ENCODE measurements around the gene RPS26. TPM values are rescaled to one million over a fixed set of nuclear protein-coding genes. Genes with fewer than 3 reads are reported as not detected.
A peak's percentile ranks its signal among the peaks of the same experiment; 100 is the strongest.

RPS26 gene
- total and polyA plus RNA-seq, 7 donors, result 130 to 3,746 (median 2,067) TPM

DNA sequence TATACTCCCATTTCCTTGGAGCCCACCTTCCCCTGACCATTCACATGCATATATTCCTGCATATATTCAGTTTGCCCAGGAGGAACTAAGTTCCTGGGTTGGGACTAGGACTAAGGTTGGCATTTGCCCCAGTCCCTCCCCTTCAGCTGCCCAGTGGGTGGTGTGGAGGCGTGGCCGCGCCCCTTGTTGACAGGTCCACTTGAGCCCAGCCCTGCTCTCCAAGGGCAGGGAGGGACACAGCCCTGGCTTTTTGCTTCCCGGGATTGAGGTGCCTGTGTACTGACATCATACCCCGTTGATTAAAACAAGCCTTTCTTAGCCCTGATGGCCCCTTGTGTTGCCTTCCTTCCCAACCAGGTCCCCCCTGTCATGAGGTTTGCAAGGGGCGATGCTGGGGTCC lies 45.5 kb downstream of the RPS26 start:
- TF ChIP-seq POLR2A (IDR thresholded peaks at IDR 0.05), result no peak
- TF ChIP-seq CTCF (IDR thresholded peaks at IDR 0.05), result no peak
- TF ChIP-seq EP300 (IDR thresholded peaks at IDR 0.05), result no peak
- TF ChIP-seq POLR2AphosphoS5 (IDR thresholded peaks at IDR 0.05), result no peak
- peak; percentile 75 for DNase-seq
- Histone ChIP-seq H3K4me1 (no peaks in the 10 kb centered on the region), H3K27me3 (no peaks in the 10 kb centered on the region), H3K27ac (peak overlapping the region in 2 of 4 donors; percentile 31 to 39), H3K4me3 (no peak overlapping the region), H3K36me3 (no peaks in the 10 kb centered on the region), H3K9me3 (no peaks in the 10 kb centered on the region)
- WGBS, 2 donors, result 31 to 71% methylated on average over 6 of the region's 6 CpGs
- intact Hi-C loops (cut with DNase I), result no loop called here

Other genes starting within 250 kb of the RPS26 start
- 10 to 100 TPM; 49.0 to 81.9 (median 76.9) TPM for gene SARNP, start 224.2 kb upstream of the RPS26 start, total RNA-seq
- 100 to 1,000 TPM in 2 of 3 donors, 10 to 100 TPM in 1; 93.1 to 106 (median 104) TPM for gene SARNP, start 224.2 kb upstream of the RPS26 start, polyA plus RNA-seq
- gene ORMDL2, start 223.9 kb upstream of the RPS26 start, total RNA-seq, result 10 to 100 TPM in 2 of 4 donors, 1 to 10 TPM in 2; 9.1 to 18.1 (median 12.0) TPM
- 10 to 100 TPM; 18.0 to 64.6 (median 32.4) TPM for gene ORMDL2, start 223.9 kb upstream of the RPS26 start, polyA plus RNA-seq
- 10 to 100 TPM; 19.0 to 31.3 (median 25.4) TPM for gene DNAJC14, start 212.3 kb upstream of the RPS26 start, total RNA-seq
- 10 to 100 TPM; 13.2 to 27.2 (median 14.4) TPM for gene DNAJC14, start 212.3 kb upstream of the RPS26 start, polyA plus RNA-seq
- 10 to 100 TPM in 1 of 4 donors, 1 to 10 TPM in 3; 6.0 to 18.0 (median 7.5) TPM for gene MMP19, start 199.0 kb upstream of the RPS26 start, total RNA-seq
- 1 to 10 TPM; 1.2 to 6.0 (median 2.1) TPM for gene MMP19, start 199.0 kb upstream of the RPS26 start, polyA plus RNA-seq
- gene PYM1, start 114.0 kb upstream of the RPS26 start, total RNA-seq, result 10 to 100 TPM; 17.5 to 31.7 (median 27.6) TPM
- gene PYM1, start 114.0 kb upstream of the RPS26 start, polyA plus RNA-seq, result 10 to 100 TPM; 59.9 to 93.9 (median 65.5) TPM
- 10 to 100 TPM; 21.4 to 76.4 (median 49.1) TPM for gene DGKA, start 110.8 kb upstream of the RPS26 start, total RNA-seq
- gene DGKA, start 110.8 kb upstream of the RPS26 start, polyA plus RNA-seq, result 10 to 100 TPM; 43.0 to 97.8 (median 44.4) TPM
- 1 to 10 TPM in 1 of 4 donors, under 1 TPM in 1, not detected in 2; 0.71 to 1.3 TPM for gene PMEL, start 75.9 kb upstream of the RPS26 start, total RNA-seq
- 1 to 10 TPM; 1.2 to 1.8 (median 1.7) TPM for gene PMEL, start 75.9 kb upstream of the RPS26 start, polyA plus RNA-seq
- 10 to 100 TPM; 11.4 to 27.7 (median 18.8) TPM for gene CDK2, start 75.1 kb upstream of the RPS26 start, total RNA-seq
- 10 to 100 TPM in 2 of 3 donors, 1 to 10 TPM in 1; 7.2 to 23.4 (median 11.1) TPM for gene CDK2, start 75.1 kb upstream of the RPS26 start, polyA plus RNA-seq
- gene RAB5B, start 67.8 kb upstream of the RPS26 start, total RNA-seq, result 100 to 1,000 TPM in 3 of 4 donors, 10 to 100 TPM in 1; 92.8 to 102 (median 101) TPM
- gene RAB5B, start 67.8 kb upstream of the RPS26 start, polyA plus RNA-seq, result 100 to 1,000 TPM in 1 of 3 donors, 10 to 100 TPM in 2; 82.8 to 113 (median 83.5) TPM
- gene SUOX, start 44.6 kb upstream of the RPS26 start, total RNA-seq, result 10 to 100 TPM; 20.9 to 51.0 (median 25.4) TPM
- 10 to 100 TPM in 2 of 3 donors, 1 to 10 TPM in 1; 8.4 to 16.1 (median 15.0) TPM for gene SUOX, start 44.6 kb upstream of the RPS26 start, polyA plus RNA-seq
- gene IKZF4, start 20.9 kb upstream of the RPS26 start, total RNA-seq, result 10 to 100 TPM in 1 of 4 donors, 1 to 10 TPM in 3; 2.3 to 23.8 (median 4.9) TPM
- 1 to 10 TPM in 2 of 3 donors, under 1 TPM in 1; 0.92 to 2.4 (median 1.2) TPM for gene IKZF4, start 20.9 kb upstream of the RPS26 start, polyA plus RNA-seq
- gene ERBB3, start 38.2 kb downstream of the RPS26 start, total RNA-seq, result 10 to 100 TPM; 10.2 to 21.4 (median 19.0) TPM
- 10 to 100 TPM; 31.8 to 69.8 (median 37.0) TPM for gene ERBB3, start 38.2 kb downstream of the RPS26 start, polyA plus RNA-seq
- gene PA2G4, start 62.6 kb downstream of the RPS26 start, total RNA-seq, result 100 to 1,000 TPM in 3 of 4 donors, 10 to 100 TPM in 1; 52.9 to 157 (median 110) TPM
- 100 to 1,000 TPM in 1 of 3 donors, 10 to 100 TPM in 2; 68.4 to 136 (median 73.9) TPM for gene PA2G4, start 62.6 kb downstream of the RPS26 start, polyA plus RNA-seq
- 1,000 to 10,000 TPM; 1,926 to 5,407 (median 3,655) TPM for gene RPL41, start 74.7 kb downstream of the RPS26 start, total RNA-seq
- 1,000 to 10,000 TPM; 6,021 to 9,845 (median 6,338) TPM for gene RPL41, start 74.7 kb downstream of the RPS26 start, polyA plus RNA-seq
- 1 to 10 TPM; 3.9 to 6.9 (median 4.8) TPM for gene ZC3H10, start 76.3 kb downstream of the RPS26 start, total RNA-seq
- gene ZC3H10, start 76.3 kb downstream of the RPS26 start, polyA plus RNA-seq, result 1 to 10 TPM; 1.2 to 3.8 (median 1.4) TPM
- gene ESYT1, start 86.3 kb downstream of the RPS26 start, total RNA-seq, result 100 to 1,000 TPM in 1 of 4 donors, 10 to 100 TPM in 3; 67.6 to 102 (median 88.7) TPM
- 10 to 100 TPM in 2 of 3 donors, 1 to 10 TPM in 1; 9.0 to 73.9 (median 13.8) TPM for gene ESYT1, start 86.3 kb downstream of the RPS26 start, polyA plus RNA-seq
- 10 to 100 TPM; 37.7 to 90.6 (median 64.1) TPM for gene MYL6B, start 110.7 kb downstream of the RPS26 start, total RNA-seq
- gene MYL6B, start 110.7 kb downstream of the RPS26 start, polyA plus RNA-seq, result 10 to 100 TPM; 26.4 to 63.7 (median 32.3) TPM
- 1,000 to 10,000 TPM; 6,491 to 9,553 (median 8,571) TPM for gene MYL6, start 116.4 kb downstream of the RPS26 start, total RNA-seq
- gene MYL6, start 116.4 kb downstream of the RPS26 start, polyA plus RNA-seq, result 1,000 to 10,000 TPM; 3,150 to 7,537 (median 5,524) TPM
- gene SMARCC2, start 147.6 kb downstream of the RPS26 start, total RNA-seq, result 100 to 1,000 TPM in 1 of 4 donors, 10 to 100 TPM in 3; 55.7 to 135 (median 70.7) TPM
- gene SMARCC2, start 147.6 kb downstream of the RPS26 start, polyA plus RNA-seq, result 10 to 100 TPM; 18.0 to 44.4 (median 18.3) TPM
- gene RNF41, start 180.0 kb downstream of the RPS26 start, total RNA-seq, result 100 to 1,000 TPM in 1 of 4 donors, 10 to 100 TPM in 3; 59.9 to 109 (median 78.0) TPM
- gene RNF41, start 180.0 kb downstream of the RPS26 start, polyA plus RNA-seq, result 10 to 100 TPM; 18.5 to 27.0 (median 25.2) TPM
- gene NABP2, start 182.4 kb downstream of the RPS26 start, total RNA-seq, result 10 to 100 TPM; 17.2 to 33.5 (median 31.6) TPM
- gene NABP2, start 182.4 kb downstream of the RPS26 start, polyA plus RNA-seq, result 10 to 100 TPM; 29.4 to 43.7 (median 32.6) TPM
- gene SLC39A5, start 188.1 kb downstream of the RPS26 start, total RNA-seq, result not detected
- 10 to 100 TPM; 30.0 to 74.0 (median 31.2) TPM for gene SLC39A5, start 188.1 kb downstream of the RPS26 start, polyA plus RNA-seq
- gene ANKRD52, start 216.5 kb downstream of the RPS26 start, total RNA-seq, result 10 to 100 TPM in 2 of 4 donors, 1 to 10 TPM in 2; 8.4 to 19.1 (median 10.5) TPM
- gene ANKRD52, start 216.5 kb downstream of the RPS26 start, polyA plus RNA-seq, result 10 to 100 TPM in 1 of 3 donors, 1 to 10 TPM in 2; 4.2 to 20.1 (median 6.7) TPM
- 10 to 100 TPM; 11.8 to 25.0 (median 19.9) TPM for gene COQ10A, start 225.0 kb downstream of the RPS26 start, total RNA-seq
- gene COQ10A, start 225.0 kb downstream of the RPS26 start, polyA plus RNA-seq, result 1 to 10 TPM; 2.4 to 6.2 (median 3.0) TPM